Peyer's patch (tissue), 4 donors: ENCODE results near the gene TMEM132D. TPM values are rescaled to one million over a fixed set of nuclear protein-coding genes. Genes with fewer than 3 reads are reported as not detected.

Experiments used
- DNase-seq, 3 donors: peaks; one replicate each; pipeline ENCODE4 v3.0.0-alpha.2; 2017 to 2019
- H3K27ac ChIP-seq, 4 donors: fragments of 200-600 bp; sonication (generic); one replicate each; pipeline ENCODE4 v1.5.1; 2016 to 2019
- H3K27me3 ChIP-seq, 2 donors: fragments of 200-600 bp; sonication (generic); one replicate each; pipeline ENCODE4 v1.5.1; 2019
- H3K36me3 ChIP-seq, 3 donors: fragments of 200-600 bp; sonication (generic); one replicate each; pipeline ENCODE4 v1.5.1; 2016 to 2019
- H3K4me1 ChIP-seq, 4 donors: fragments of 200-600 bp; sonication (generic); one replicate each; pipeline ENCODE4 v1.5.1; 2016 to 2019
- H3K4me3 ChIP-seq, 4 donors: fragments of 200-600 bp; sonication (generic); 1 replicate in 3 of 4; 2 replicates in 1 of 4; pipeline ENCODE4 v1.5.1; 2016 to 2019; ENCODE audit warnings: mild to moderate bottlenecking in 1 of 4
- H3K9me3 ChIP-seq, 4 donors: fragments of 200-600 bp; sonication (generic); one replicate each; pipeline ENCODE4 v1.5.1; 2016 to 2019; ENCODE audit warnings: mild to moderate bottlenecking in 1 of 4
- POLR2A ChIP-seq, 2 donors: fragments of 450-650 bp; IDR thresholded peaks; one replicate each; pipeline ENCODE4 v1.5.1; 2017; ENCODE audit warnings: antibody characterized with exemption in 2 of 2, mild to moderate bottlenecking in 2 of 2, moderate library complexity in 2 of 2
- total RNA-seq, 4 donors: library from RNA; depleted of rRNA; stranded (reverse); fragments of >200 nt; gene quantifications; one replicate each; pipeline ENCODE4 v1.1.0, GENCODE V29; 2016
- TF ChIP-seq, protein P1 (sequence below), 6 experiments: fragments of 450-650 bp in 4 of 6; fragments of 200-600 bp in 2 of 6; sonication (generic) in 1 of 6; IDR thresholded peaks; one replicate each; pipeline ENCODE4 v1.5.1; 2017 to 2019; ENCODE audit warnings: antibody characterized with exemption in 6 of 6, mild to moderate bottlenecking in 3 of 6, moderate library complexity in 1 of 6

TMEM132D gene
- total RNA-seq, 4 donors from 2014 or later = 0.27 to 1.7 (median 0.41) TPM

DNA sequence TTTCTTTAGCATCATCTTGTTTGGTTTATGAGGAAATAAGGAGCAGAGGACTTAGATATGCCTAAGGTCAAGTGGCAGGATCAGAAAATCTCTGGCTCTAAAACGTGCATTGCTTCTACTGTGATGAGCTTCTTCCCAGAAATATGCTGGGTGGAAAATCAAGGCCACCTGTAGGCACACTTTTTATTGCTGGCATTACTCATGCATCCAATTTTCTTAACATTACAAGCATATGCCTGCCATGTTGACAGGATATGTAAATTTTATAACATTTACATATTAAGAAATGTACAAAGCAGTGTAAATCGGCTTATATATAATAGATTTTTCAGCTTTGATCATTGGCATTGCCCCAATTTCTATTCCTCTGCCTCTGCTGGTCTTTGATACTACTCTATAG is 409.6 kb downstream of the TMEM132D start:
- Histone ChIP-seq H3K4me1 (no peaks in the 10 kb centered on the region), H3K27me3 (no peaks in the 10 kb centered on the region), H3K27ac (no peak overlapping the region), H3K9me3 (no peaks in the 10 kb centered on the region), H3K4me3 (no peak overlapping the region), H3K36me3 (no peaks in the 10 kb centered on the region)
- TF ChIP-seq, protein P1, sequence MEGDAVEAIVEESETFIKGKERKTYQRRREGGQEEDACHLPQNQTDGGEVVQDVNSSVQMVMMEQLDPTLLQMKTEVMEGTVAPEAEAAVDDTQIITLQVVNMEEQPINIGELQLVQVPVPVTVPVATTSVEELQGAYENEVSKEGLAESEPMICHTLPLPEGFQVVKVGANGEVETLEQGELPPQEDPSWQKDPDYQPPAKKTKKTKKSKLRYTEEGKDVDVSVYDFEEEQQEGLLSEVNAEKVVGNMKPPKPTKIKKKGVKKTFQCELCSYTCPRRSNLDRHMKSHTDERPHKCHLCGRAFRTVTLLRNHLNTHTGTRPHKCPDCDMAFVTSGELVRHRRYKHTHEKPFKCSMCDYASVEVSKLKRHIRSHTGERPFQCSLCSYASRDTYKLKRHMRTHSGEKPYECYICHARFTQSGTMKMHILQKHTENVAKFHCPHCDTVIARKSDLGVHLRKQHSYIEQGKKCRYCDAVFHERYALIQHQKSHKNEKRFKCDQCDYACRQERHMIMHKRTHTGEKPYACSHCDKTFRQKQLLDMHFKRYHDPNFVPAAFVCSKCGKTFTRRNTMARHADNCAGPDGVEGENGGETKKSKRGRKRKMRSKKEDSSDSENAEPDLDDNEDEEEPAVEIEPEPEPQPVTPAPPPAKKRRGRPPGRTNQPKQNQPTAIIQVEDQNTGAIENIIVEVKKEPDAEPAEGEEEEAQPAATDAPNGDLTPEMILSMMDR (IDR thresholded peaks at IDR 0.05) = no peak
- DNase-seq = no peak

GRCh38 chr12:129489100-129489676 is 414.6 kb downstream of the TMEM132D start:
- no peaks in the 10 kb centered on the region for H3K4me1 ChIP-seq
- TF ChIP-seq, protein P1 (IDR thresholded peaks at IDR 0.05) = no peak
- no peak for TF ChIP-seq POLR2A (IDR thresholded peaks at IDR 0.05)
- no peak overlapping the region for H3K4me3 ChIP-seq
- no peak for DNase-seq
- H3K9me3 ChIP-seq = no peaks in the 10 kb centered on the region
- H3K36me3 ChIP-seq = no peaks in the 10 kb centered on the region
- no peak overlapping the region for H3K27ac ChIP-seq
- no peaks in the 10 kb centered on the region for H3K27me3 ChIP-seq

DNA sequence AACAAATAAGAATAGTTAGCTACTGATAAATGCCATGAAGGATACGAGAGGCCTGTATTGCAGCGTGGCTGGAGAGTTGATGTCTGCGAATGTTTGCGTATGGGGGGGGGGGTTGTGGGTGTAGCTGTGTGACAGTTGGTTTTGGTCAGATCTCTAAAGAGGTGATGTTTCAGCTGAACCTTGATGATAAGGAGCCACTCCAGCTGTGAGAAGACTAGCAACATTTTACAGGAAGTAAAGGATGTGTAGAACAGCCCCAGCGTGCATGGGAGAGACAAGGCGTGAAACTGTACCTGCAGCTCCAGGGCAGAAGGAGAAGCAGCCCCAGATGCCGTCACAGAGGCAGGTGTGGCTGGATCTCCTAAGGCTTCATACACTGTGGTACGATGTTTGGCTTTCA is 416.9 kb downstream of the TMEM132D start:
- no peaks in the 10 kb centered on the region for H3K27me3 ChIP-seq
- no peak overlapping the region for H3K27ac ChIP-seq
- H3K4me1 ChIP-seq = no peaks in the 10 kb centered on the region
- no peak for TF ChIP-seq POLR2A (IDR thresholded peaks at IDR 0.05)
- TF ChIP-seq, protein P1 (IDR thresholded peaks at IDR 0.05) = no peak
- no peak for DNase-seq
- H3K4me3 ChIP-seq = no peak overlapping the region
- no peaks in the 10 kb centered on the region for H3K36me3 ChIP-seq
- no peaks in the 10 kb centered on the region for H3K9me3 ChIP-seq

DNA sequence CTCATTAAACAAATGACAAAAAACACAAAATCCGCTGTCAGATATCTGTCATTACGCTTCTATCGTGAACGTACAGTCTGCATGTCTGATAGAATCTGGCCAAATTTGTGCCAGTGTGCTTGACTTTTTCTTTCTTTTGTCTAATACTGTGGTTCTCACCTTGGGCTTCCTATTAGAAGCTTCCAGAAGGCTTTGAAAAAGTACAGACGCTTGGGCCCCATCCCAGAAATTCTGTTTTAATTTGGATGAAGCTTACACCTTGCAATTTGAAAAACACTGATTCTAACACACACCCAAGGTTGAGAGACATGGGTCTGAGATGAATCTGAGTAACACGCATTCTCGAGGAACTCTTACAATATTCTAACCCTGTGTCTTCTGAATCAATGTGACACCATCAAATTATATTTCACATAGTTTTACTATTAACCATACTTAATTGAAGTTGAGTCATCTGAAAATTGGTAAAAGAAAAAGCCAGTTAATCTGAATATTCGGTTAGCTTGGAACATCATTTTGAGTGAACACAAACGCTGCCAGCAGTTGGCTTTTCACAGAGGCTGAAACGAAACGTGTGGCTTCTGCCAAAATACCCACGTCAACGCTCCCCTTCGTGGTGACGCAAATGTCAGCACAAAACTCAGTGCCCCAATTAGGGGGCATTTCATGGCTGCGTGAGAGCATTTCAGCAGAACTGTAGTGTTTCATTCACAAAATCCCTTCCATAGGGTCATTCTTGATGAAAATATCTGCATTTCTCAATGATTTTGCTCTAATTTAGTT is 420.5 kb downstream of the TMEM132D start:
- Histone ChIP-seq H3K4me3 (no peak overlapping the region), H3K36me3 (no peaks in the 10 kb centered on the region), H3K9me3 (no peaks in the 10 kb centered on the region), H3K27ac (no peak overlapping the region), H3K4me1 (no peaks in the 10 kb centered on the region), H3K27me3 (no peaks in the 10 kb centered on the region)
- DNase-seq = no peak
- TF ChIP-seq, protein P1 (IDR thresholded peaks at IDR 0.05) = no peak
- no peak for TF ChIP-seq POLR2A (IDR thresholded peaks at IDR 0.05)

- H3K4me3 ChIP-seq = no peak overlapping the region
- DNase-seq = no peak
- no peak for TF ChIP-seq POLR2A (IDR thresholded peaks at IDR 0.05)
- TF ChIP-seq, protein P1 (IDR thresholded peaks at IDR 0.05) = no peak
- H3K9me3 ChIP-seq = no peaks in the 10 kb centered on the region
- no peak overlapping the region for H3K27ac ChIP-seq
- no peaks in the 10 kb centered on the region for H3K4me1 ChIP-seq
- no peaks in the 10 kb centered on the region for H3K36me3 ChIP-seq
- H3K27me3 ChIP-seq = no peaks in the 10 kb centered on the region
These were observed 421.9 kb downstream of the TMEM132D start for GRCh38 chr12:129481921-129482320.
